Neural cell (in vitro differentiated cells): ENCODE results near the gene POLR2J2.
"Not testable (repeated sequence)": the region's sequence is repeated elsewhere in the genome, so short reads cannot be mapped to it uniquely, and the experiment has no call there.

Experiments
- CTCF ChIP-seq: fragments of 450-650 bp; IDR thresholded peaks from 2 replicates; pipeline ENCODE4 v1.5.1; 2014; ENCODE audit warnings: antibody characterized with exemption, mild to moderate bottlenecking, moderate library complexity; ENCODE audit not compliant: poor library complexity, severe bottlenecking
- EP300 ChIP-seq: fragments of 450-650 bp; conservative IDR thresholded peaks from 2 replicates; pipeline ENCODE4 v1.6.1; 2014; ENCODE audit warnings: antibody characterized with exemption, mild to moderate bottlenecking, moderate library complexity; ENCODE audit not compliant: poor library complexity, severe bottlenecking
- POLR2AphosphoS5 ChIP-seq: IDR thresholded peaks from 2 replicates; pipeline ENCODE4 v1.6.1; 2012
- REST ChIP-seq: IDR thresholded peaks from 2 replicates; pipeline ENCODE4 v1.6.1; 2012; ENCODE audit warnings: borderline replicate concordance

GRCh38 chr7:102688299-102689036, 17.0 kb upstream of the POLR2J2 start:
- TF ChIP-seq EP300, CTCF, POLR2AphosphoS5, REST: not testable (repeated sequence)
